HG03097 (cell line): Measurements from ENCODE around the gene SLC2A13.

Experiments
- ATAC-seq: cut with Tn5 transposase; IDR thresholded peaks from one replicate; pipeline ENCODE4 v1.9.1; 2021; ENCODE audit not compliant: unreplicated experiment, low FRiP score

SLC2A13 gene

DNA sequence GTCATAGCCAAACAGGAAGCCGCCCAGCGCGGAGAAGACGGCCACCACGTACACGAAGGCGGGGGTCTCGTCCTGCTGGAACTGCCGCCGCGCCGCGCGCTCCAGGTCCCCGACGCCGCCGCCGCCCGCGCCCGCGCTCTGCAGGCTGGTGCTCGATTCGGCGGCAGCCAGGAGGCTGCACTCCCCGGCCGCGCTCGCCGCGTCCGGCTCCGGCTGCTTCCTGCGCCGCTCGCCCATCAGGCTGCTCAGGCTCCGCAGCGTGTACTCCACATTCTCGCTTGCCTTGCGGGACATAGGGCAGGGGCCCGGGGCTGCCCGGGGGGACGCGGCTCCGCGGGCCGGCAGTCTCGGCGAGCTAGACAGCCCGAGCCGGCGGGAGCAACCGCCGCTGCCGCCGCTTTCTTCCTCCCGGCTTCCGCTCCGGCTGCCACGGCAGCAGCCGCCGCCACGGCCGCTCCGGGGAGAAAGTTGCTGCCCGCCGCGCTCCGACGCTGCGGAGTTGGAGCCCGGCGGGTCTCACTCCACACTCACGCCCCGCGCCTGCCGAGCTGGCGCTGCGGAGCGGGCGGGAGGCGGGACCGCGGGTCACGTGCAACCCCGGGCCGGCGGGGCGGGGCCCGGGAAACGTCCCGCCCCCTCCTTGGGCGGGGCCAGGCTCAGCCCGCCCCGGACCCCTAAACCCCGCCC is at the start of gene SLC2A13:
Gene SLC2A13 (minus strand): TSS at position 567 of the 687 bp plus-strand sequence. CDS start 273 bp downstream, at position 294.
- peak; percentile 84 for ATAC-seq

DNA sequence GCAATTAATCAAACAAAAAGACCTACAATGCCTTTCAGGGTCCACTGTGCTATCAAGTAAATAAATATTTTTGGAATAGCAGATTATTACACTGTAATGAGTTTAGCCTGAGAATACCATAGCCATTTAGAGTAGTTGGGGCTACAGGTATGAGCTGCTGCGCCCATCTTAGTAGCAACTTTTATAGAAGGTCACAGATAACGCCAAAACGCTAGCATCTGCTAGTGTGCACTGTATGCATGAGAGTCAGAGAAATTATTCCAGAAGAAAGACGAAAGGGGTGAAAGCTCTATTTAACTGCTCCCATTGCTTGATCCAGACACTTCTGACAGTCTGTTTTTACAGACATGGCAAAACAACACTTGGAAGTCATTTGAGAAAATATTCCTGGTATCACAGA is 48.5 kb upstream of the SLC2A13 start:
- ATAC-seq: no peak

DNA sequence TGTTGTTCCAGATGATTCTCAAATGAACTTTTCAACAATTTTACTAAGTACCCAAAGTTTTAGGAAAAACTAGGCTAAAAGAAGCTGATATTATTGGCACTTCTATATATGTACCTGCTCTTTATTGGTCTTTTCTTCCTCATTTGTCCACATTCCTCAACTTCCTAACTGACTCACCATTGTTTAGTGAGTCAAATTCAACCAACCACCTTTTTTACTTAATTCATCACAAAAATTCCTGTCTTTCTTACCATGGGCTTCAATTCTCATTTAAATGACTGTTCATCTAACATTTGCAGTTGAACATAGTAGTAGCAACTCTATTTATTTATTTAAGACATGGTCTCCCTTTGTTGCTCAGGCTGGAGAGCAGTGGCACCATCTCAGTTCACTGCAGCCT is 47.6 kb upstream of the SLC2A13 start:
- no peak for ATAC-seq

DNA sequence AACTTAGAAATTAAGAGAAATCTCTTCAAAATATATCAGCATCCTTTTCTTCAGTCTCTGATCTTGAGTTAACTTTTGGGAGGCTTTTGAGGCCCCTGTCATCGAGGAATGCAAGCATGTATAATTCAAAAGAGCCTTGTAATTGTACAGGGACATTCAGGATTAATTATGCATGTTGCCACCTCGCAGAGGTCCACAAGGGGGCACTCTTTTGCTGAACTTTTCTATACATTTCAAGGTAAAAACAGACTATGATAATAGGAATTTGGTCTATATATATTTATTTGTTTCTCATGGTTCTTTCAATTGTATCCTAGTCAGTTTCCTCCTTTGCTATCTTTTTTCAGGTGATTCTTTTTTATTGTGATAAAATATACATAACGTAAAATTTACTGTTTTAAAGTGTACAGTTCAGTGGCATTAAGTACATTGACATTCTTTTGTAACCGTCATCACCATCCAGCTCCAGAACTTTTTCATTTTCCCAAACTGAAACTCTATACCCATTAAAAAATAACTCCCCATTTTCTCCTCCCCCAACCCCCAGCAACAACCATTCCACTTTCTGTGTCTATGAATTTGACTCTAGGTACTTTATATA is 47.0 kb upstream of the SLC2A13 start:
- peak; percentile 44 for ATAC-seq

DNA sequence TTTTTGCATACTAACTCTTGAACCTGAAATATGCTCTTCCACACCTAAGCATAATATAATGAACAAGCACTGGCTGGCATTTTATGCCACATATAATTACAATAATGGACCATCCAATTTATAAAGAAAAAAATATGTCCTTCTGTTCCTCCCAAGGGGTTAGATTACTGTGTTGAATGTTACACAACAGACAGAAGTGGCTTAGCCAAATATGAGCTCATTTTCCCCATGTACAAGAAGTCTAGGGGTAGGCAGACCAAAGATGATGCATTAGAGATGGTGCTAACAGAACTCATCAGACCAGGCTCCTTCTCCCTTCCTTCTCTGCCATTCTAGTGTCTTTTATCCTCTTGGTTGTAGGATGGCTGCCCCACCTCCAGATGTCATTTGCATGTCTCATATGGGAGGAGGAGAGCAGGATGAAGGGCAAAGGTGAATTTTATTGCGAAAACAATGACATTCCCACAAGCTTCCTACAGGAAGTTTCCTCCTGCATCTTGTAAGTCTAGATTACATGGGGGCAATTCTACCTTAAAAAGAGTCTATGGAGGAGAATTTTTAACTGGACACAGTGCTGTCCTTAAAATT is 43.9 kb upstream of the SLC2A13 start:
- no peak for ATAC-seq

DNA sequence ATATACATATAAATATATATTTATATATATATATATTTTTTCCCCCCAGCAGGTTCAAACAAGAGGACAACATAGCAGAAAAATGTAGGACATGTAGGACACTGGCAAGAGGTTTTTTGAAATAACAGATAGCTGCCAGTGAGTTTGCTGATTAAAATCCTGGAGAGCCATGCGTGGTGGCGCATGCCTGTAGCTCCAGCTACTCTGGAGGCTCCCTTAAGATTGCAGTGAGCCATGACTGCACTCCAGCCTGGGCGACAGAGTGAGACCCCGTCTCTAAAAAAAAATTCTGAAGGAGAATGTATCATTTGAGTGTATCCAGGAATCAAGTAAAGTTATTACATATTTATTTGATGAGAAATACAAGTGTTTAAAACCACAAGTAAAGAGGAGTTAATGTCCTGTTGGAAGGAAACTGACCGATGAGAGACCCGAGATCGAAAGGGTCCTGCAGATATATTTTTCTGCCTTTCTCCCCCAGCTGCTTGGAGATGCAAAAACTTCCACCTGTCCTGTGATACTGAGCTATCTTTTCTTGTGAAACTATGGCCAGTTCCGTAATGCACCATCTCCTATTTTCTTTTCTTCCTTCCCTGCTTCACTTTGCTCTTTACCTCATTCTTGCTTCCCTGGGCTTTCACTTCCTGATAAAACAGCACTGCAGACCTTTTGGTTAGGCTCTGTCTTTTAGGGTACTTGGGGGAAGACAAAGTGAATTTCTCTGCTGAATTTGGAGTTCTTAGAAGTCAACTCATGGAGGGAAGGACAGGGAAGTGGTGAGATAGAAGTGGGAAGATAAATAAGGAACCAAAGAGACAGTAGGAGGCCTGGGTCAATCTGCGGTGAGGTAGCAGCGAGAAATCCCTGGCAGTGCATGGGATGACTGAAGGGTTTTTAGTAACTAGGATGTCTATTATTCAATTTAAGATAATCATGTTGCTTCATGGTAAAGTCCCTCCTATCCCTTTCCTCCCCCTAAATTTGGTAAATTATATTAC is 41.2 kb upstream of the SLC2A13 start:
- ATAC-seq: no peak

DNA sequence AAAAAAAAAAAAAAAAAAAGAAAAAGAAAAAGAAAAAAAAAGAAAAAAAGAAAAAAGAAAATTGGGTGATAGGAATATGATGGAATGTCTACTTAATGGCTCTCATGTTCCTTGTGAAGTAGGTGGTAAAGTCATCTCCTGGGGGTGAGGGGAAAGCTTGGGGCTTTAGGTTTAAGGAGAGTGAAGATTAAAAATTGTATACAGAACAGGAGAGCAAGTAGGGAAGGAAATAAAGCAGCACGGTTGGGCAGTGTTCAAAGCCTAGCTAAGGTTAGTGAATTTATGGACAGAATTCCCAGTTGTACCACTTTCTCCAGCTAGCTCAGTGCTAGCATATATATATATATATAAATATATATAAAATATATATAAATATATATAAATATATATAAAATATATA is 40.0 kb upstream of the SLC2A13 start:
- ATAC-seq: no peak

DNA sequence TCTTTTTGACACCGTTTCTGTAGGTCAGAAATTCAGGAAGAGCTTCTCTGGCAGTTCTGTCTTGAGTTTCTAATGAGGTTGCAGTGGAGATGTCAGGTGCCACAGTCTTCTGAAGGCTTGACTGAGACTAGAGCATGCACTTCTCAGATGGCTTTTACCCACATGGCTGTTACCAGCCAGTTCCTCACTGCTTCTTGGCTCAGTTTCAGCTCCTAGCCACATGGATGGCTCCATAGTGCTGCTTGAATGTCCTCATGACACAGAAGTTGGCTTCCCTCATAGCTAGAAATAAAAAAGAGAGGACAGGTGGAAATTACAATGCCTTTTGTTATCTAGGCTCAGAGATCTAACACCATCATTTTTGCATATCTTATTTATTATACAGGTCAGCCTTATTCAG is 38.1 kb upstream of the SLC2A13 start:
- ATAC-seq: no peak

DNA sequence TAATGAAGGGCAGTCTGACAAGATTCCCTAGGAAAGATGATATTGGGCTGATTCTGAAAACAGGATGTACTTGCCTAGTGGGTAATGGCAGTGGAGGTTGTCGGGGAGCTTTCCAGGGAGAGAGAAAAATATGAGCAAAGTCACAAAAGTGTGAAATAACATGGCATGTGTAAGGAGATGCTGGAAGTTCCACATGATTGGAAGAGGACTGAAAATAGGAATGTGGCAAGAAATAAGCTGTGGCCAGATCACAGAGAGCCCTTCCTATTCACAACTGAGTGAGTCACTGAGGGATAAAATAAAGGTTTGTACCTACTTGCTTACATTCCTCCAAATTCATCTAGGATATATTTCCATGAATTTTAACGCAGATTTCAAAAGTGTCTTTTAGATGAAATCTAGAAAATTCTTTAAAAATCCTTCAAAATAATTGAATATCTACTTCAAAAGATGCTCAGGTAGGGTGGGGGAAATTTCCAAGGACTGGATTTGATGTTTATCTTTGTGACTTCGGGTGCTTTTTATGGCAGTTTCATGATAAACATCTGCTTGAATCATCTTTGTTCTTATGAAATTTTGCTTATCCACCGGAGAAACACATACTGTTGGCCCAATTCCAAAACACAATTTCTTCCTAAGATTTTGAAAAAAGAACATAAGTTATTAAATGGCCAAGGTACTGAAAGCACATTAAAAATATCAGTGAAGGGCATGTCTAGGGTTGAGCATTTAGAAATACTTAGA is 36.3 kb upstream of the SLC2A13 start:
- ATAC-seq: no peak

DNA sequence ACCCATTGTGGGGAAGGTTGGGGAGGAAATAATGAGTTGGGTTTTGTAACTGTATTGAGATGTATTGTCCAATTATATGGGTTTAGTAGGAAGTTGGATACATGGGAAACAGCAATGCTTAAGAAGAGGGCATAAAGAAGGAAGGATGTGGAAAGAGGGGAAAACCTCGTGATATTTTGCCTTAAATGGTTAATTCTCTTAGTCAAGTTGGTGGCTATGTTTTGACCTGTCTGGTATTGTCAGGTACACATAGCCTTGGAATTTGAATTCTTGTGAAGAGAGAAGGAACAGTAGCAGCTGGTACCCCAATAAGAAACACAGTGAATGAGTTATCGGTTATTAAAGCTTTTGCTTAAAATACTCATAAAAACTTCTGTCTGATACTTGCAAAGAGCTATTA is 32.6 kb upstream of the SLC2A13 start:
- ATAC-seq: no peak

DNA sequence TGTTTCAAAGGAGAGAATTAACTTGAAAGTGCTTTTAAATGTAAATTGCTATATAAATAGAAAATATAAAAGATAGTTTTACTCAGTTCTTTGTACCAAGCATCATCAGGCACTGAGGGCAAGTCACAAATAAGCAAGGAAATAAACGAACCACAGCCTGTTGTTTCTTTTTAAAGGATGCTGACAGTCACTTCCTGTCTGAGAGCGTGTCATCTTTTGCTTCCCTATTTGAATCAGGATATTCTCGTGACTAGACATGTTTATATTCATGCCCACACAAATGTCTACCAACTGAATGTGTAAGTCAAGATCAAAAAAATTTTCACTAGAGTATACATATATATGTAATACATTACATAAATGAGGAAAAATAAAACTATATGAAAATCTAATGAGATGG is 31.4 kb upstream of the SLC2A13 start:
- peak; percentile 90 for ATAC-seq

DNA sequence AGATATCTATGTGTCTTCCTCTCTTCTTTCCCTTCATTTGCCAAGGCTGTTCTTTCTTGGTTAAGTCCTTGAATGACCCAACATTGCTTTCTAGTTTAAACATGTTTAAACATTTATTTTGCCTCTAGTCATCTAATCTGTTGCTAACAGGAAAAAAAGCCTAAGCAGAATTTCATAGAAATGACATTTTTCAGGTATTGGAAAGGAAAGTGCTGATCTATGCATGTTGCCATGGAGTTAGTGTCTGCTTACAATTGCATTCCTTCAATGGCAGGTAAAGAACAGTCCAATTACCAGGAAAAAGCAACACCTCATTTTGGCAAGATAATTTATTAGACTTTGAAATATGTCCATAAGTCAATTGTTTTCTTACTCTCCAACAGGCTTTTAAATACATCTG is 21.5 kb upstream of the SLC2A13 start:
- no peak for ATAC-seq

DNA sequence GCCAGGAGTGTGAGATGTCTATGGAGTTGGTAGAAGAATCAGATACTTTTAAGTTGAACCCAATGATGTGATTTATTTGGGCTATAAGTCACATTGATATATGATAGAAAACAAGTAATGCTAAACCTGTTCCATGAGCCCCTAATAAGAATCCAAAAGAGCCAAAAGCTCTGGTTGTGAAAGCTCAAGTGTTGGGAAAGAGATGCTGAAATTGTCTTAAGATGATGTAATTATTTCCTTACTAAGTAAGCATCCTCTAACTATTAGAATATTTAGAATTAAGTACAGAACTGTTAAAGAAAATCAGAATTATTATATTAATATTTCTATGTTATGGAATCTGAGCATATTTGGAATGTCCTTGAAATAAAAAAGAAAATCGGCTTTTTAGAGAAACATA is 17.6 kb upstream of the SLC2A13 start:
- ATAC-seq: no peak

DNA sequence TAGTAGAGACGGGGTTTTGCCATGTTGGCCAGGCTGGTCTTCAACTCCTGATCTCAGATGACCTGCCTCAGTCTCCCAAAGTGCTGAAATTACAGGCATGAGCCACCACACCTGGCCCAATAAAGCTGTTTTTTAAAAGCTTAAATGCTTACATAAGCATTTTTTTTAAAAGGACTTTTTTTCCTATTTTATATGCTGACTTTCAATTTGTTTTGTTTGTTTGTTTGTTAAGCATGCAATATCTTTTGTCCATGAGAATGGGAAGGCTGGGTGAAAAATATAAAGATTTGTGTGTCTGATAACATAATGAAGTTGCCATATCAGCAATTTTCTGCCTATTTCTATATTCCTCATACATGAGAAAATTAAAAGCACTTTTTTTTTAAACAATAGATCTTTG is 17.0 kb upstream of the SLC2A13 start:
- no peak for ATAC-seq

DNA sequence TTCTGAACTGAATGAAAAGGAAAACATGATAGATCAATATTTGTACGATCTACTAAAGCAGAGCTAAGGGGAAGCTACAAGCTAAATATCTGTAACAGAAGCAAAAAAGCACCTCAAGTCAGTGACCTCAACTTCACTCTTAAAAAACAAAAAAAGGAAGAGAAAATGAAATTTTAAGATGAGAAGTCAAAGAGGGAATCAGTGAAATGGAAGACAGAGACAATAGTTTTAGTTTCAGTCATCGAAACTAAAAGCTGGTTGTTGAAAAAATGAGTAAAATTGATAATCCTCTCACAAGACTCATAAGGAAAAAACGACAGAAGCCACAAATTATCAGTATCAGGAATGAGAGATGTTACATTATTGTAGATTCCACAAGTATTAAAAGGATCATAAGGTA is 11.9 kb upstream of the SLC2A13 start:
- ATAC-seq: peak; percentile 64

DNA sequence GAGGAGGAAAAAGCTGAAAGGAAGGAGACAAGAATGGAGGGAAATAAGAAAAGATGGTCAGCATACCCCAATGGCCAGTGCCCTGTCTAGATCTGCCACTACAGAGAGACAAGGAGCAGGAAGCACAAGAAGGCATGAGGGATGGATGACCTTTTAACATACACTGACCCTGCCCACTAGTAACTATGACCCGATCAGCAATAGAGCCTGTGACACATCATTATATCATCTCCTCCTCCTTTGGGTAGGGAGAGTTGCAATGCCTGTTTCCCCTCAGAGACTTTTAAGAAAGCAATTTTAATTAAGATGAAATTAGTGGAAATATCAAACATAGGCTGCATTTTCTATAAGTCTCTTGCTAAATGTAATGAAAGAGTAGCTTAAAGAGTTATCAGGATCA is 4.7 kb upstream of the SLC2A13 start:
- no peak for ATAC-seq

DNA sequence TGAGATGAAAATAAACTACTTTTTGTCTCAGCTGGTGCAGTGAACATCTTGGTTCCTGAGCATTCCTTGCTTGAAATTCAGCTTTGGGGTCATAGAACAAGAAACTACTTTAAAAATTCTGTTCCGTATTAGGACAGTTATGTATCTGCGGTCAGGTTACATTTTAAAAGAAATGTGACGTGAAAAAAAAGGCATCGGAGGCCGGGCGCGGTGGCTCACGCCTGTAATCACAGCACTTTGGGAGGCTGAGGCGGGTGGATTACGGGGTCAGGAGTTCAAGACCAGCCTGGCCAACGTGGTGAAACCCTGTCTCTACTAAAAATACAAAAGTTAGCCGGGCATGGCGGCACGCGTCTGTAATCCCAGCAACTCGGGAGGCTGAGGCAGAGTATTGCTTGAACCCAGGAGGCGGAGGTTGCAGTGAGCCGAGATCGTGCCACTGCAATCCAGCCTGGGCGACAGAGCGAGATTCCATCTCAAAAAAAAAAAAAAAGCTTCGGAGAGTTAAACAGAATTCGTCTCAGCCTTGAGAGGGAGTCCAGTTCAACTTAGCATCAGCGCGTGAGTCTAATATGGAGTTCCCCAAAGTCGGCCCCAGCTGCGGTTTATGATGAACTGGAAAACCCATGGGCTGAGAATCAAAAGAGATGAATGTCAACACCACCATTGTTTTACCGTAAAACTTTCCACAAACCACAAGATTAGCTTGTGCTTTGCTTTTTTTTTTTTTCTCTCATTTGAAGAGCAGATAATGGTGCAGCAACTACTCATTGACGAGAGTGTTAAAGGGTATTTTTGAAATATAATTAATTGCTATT is 2.1 kb upstream of the SLC2A13 start:
- no peak for ATAC-seq

DNA sequence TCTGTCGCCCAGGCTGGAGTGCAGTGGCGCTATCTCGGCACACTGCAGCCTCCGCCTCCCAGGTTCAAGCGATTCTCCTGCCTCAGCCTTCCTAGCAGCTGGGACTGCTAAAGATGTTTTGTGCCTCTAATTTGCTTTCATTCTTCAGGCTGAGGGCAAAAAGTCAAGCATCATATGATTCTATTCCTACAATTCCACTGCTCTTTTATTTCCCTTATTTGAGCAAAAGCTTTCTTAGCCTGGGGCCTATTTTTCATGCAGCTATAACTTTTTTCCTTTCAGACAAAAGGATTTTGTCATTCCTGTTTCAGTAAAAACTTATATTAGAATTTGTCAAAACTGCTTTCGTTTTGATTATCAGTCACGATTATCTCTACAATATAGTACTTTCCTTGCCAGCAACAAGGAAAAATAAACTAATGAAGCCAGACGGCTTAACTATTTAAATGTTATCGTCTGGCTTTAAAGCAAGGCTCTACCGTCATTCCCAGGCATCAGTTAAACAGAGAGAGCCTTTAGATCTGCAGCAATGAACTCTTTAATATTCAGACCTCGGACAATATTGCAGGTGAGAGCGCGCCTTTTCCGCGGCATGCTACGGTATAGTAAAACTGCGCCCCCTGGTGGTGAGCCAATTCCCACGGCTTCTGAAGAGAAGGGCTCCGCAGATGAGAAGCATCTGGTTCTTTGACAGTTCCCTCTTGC is 1.4 kb upstream of the SLC2A13 start:
- peak; percentile 33 for ATAC-seq

DNA sequence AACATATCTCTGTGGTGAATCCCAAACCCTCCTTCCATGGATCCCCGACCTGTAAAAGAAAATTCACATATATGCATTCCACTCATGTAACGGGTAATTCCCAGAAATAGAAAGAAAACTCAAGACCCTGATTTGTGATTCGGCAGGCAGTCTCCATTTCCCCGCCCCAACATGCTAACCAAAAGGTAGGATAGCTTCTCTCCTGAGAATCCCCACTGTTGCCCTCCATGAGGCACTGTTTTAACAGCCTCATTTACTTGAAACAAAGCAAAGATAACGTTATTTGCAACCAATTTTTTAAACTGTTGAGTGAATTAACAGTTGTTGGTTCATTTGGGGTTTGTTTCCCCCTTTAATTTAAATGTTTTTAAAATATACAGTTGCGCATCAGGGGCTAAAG is 774 bp upstream of the SLC2A13 start:
- no peak for ATAC-seq
